Activated CD8-positive, alpha-beta memory T cell treated with anti-CD3 and anti-CD28 coated beads, Interleukin-2, amount 50 U/mL, for 24 hours (primary cell): ENCODE results near the gene DRAXIN.
A peak's percentile ranks its signal among the peaks of the same experiment; 100 is the strongest.

ENCODE experiments used
- DNase-seq: peaks from one replicate; pipeline ENCODE4 v3.0.0-alpha.2; 2020; ENCODE audit errors: extremely low read depth

DRAXIN gene, protein sequence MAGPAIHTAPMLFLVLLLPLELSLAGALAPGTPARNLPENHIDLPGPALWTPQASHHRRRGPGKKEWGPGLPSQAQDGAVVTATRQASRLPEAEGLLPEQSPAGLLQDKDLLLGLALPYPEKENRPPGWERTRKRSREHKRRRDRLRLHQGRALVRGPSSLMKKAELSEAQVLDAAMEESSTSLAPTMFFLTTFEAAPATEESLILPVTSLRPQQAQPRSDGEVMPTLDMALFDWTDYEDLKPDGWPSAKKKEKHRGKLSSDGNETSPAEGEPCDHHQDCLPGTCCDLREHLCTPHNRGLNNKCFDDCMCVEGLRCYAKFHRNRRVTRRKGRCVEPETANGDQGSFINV

GRCh38 chr1:11691302-11691914 lies at the start of gene DRAXIN:
TSS of gene DRAXIN (plus strand) at chr1:11691710. CDS start at chr1:11706259, 14,549 bp downstream.
- DNase-seq: no peak

DNA sequence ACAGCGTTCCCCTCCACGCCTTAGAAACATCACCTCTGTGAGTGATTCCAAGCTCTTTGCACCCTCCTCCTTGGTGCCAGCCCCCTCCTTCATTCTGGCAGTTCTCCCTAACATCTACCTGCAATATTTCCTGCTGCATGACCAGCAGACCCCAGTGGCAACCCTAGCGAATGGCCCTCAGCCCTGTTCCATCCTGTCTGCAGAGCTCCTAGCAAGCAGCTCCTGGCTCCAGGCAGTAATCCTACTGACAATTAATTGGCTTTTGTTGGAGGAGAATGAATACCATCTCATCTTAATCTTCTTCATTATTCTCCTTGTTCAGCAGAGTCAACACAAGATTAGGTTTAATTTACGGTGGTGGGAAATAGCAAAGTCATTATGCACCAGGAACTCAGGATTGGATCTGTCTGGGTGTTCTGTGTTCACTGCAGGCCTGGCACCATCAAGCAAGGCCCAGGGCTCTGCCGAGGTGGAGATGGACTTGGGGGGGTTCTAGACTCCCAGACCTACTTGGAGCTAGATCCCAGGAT lies 49.7 kb upstream of the DRAXIN start:
- DNase-seq: no peak

DNA sequence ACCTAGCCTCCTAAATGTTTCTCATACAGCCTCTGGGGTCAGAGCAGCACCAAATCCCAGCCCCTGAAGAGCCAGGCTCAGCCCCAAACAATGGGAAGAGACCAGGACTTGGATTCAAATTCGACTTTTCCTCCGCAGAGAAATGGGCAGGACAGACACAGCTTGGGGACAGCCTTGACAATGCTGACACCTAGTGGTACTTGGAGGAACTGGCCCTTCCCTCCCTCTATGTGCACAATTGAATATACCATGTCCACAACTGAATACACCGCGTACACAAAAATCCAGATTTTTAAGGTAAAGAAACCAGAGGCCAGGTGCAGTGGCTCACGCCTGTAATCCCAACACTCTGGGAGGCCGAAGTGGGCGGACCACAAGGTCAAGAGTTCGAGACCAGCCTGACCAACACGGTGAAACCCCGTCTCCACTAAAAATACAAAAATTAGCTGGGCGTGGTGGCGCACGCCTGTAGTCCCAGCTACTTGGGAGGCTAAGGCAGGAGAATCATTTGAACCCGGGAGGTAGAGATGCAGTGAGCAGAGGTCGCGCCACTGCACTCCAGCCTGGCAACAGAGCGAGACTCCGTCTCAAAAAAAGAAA lies 49.0 kb upstream of the DRAXIN start:
- DNase-seq: peak; percentile 59

DNA sequence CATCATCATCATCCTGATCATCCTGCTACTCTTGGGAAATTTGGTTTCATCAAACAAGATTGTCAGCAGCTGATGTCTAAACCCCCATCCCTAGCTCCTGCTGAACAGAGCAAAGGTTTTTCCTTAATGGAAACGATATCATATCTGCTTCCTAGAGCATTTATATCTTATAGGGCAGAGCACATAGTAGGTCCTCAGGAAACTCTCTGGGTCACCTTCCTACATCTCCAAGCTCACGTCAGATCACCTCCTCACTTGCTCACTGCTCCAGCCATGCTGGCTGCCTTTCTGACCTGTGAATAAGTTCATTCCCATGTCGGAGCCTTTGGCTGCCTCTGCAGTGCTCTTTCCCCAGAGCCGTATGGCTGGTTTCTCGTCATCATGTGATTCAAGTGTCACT lies 47.7 kb upstream of the DRAXIN start:
- DNase-seq: no peak

DNA sequence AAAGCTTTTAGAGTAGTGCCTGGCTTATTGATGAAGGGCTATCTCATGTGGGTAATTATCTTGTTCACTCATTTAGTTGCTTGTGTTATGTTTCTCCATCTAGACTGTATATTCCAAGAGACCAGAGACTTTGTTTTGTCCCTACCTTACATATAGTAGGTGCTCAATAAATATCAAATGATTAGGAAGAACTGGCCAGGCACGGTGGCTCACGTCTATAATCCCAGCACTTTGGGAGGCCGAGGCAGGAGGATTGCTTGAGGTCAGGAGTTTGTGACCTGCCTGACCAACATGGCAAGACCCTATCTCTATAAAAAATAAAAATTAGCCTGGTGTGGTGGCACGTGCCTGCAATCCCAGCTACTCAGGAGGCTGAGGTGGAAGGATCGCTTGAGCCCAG lies 46.2 kb upstream of the DRAXIN start:
- no peak for DNase-seq

DNA sequence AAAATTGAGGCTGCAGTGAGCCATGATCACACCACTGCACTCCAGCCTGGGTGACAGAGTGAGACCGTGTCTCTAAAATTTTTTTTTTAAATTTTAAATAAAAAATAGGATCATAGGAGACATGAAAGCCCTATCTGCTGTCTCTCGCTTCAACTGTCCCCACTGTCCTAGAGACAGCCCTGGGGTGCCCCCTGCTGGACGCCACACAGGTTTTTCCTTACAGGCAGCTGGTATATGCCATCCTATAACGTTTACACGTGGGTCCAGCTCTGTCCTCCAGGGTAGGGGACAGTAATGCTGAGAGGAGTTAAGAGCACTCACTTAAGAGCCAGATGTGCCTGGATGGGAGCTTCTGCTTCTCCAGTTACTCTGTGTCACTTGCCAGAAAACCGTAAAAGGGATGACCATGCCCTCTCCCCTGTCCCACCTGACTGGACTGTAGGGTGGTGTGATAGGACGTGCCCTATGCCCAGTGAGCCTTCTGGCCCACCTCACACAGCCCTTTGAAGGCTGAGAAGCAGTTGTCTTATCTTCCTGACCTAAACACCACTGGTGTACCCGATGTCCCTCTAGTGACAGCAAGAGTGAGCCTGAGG lies 45.7 kb upstream of the DRAXIN start:
- peak; percentile 51 for DNase-seq

GRCh38 chr1:11646317-11646716 lies 45.2 kb upstream of the DRAXIN start:
- DNase-seq: no peak

- DNase-seq: no peak
Measured at GRCh38 chr1:11647333-11647732, 44.2 kb upstream of the DRAXIN start.

GRCh38 chr1:11648039-11648438 lies 43.5 kb upstream of the DRAXIN start:
- no peak for DNase-seq

GRCh38 chr1:11648732-11649158 lies 42.8 kb upstream of the DRAXIN start:
- no peak for DNase-seq

DNA sequence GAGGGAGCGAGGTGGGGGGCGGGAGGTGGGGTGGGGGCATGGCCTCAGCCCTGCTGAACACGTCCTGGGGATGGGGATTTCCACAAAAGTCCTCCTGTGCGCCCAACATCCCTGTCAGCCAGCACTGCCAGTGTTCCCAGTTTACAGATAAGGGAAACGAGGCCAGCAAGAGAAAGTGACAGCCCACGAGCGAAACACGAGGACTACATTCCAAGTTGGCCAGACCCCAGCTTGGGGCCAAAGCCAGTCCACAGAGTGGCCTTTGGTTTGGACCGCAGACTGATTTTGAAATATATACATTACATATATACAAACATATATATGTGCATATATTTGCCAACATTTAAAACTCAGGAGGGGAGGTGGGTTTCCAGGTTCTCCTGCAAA lies 42.3 kb upstream of the DRAXIN start:
- no peak for DNase-seq

DNA sequence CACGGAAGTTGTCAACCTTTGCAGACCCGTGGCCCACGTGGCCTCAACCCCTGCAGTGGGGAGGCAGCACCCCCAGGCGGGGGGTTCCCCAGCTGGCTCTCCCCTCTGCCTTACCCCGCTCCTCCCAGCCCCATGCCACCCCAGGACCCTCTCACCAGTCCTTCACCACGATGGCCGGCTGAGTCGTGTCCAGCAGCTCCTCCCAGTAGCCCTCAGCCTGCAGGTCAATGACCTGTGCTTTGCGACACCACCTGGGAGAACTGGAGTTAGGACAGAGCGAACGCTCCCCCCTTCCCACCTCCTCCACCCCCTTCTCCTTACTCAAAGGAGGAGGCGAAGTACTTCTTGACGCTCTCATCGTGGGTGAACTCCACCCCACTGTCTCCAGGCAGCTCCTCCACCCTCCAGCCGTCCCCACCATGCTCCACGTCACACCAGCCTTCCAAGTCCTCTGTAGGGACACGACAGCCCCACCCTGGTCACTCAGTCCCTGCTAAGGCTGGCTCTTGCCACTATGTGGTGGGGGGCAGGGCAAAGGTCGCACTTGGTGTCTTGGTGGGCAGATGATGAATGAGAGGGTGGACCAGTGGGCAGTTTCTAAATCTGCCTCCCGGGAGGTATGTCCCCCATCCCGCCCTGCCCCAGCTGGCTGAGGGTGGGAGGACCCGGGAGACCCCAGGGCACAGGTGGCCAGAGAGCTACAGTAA lies 41.7 kb upstream of the DRAXIN start:
- DNase-seq: no peak

GRCh38 chr1:11650331-11650991 lies 41.0 kb upstream of the DRAXIN start:
- peak; percentile 52 for DNase-seq

- no peak for DNase-seq
Measured at GRCh38 chr1:11651017-11651416, 40.5 kb upstream of the DRAXIN start.

- no peak for DNase-seq
Measured at GRCh38 chr1:11652203-11652780, 39.2 kb upstream of the DRAXIN start.

GRCh38 chr1:11653101-11653860 lies 38.2 kb upstream of the DRAXIN start:
- DNase-seq: no peak

- DNase-seq: no peak
Measured at GRCh38 chr1:11653861-11654136, 37.7 kb upstream of the DRAXIN start.

GRCh38 chr1:11654137-11654938 lies 37.2 kb upstream of the DRAXIN start, which contains the start of the genes FBXO2 and FBXO44:
TSS of gene FBXO2 (minus strand) at chr1:11654429. CDS start at chr1:11654340, 89 bp downstream.
TSS of gene FBXO44 (plus strand) at chr1:11654877. CDS start at chr1:11655836, 959 bp downstream.
- no peak for DNase-seq
